Measurements from ENCODE around the gene SNX5.

- TF ChIP-seq FOXK2 (IDR thresholded peaks at IDR 0.05) (no peak), ELF4 (IDR thresholded peaks at IDR 0.05) (no peak), PKNOX1 (IDR thresholded peaks at IDR 0.05) (no peak), SUZ12 (IDR thresholded peaks at IDR 0.05) (no peak), SP1 (IDR thresholded peaks at IDR 0.05) (no peak), ZNF384 (IDR thresholded peaks at IDR 0.05) (0 out of 2 replicates have a peak, but pooled peaks have one; percentile 1), BHLHE40 (IDR thresholded peaks at IDR 0.05; ENCODE audit: borderline replicate concordance) (no peak), FOXM1 (IDR thresholded peaks at IDR 0.05; ENCODE audit: borderline replicate concordance) (no peak), TARDBP (IDR thresholded peaks at IDR 0.05) (no peak), FOXA1 (IDR thresholded peaks at IDR 0.05) (no peak), LEF1 (IDR thresholded peaks at IDR 0.05; ENCODE audit: borderline replicate concordance) (no peak), HDGF (IDR thresholded peaks at IDR 0.05; ENCODE audit: borderline replicate concordance) (no peak), CTBP1 (IDR thresholded peaks at IDR 0.05; ENCODE audit: borderline replicate concordance) (no peak), ARNT (IDR thresholded peaks at IDR 0.05) (no peak)
Observed at GRCh38 chr20:17960927-17961586, 7.5 kb downstream of the SNX5 start.
